Astrocyte (in vitro differentiated cells and primary cell): ENCODE results near the gene TMEM178B. TPM values are rescaled to one million over a fixed set of nuclear protein-coding genes. Genes with fewer than 3 reads are reported as not detected.

Experiments used
- DNase-seq: peaks from one replicate; pipeline ENCODE4 v3.0.0-alpha.2; 2010; ENCODE audit warnings: low read depth
- FAIRE-seq: peaks from 2 replicates; lab custom pipeline; 2011; peaks lifted over from hg19 to GRCh38; lab: Jason Lieb, UNC
- H2AFZ ChIP-seq: 2 replicates; pipeline ENCODE4 v1.6.0; 2012; ENCODE audit warnings: low read depth, low read length, inconsistent platforms
- H3K27ac ChIP-seq: 2 replicates; pipeline ENCODE4 v1.5.1; 2011; ENCODE audit warnings: low read depth, low read length, inconsistent platforms
- H3K27me3 ChIP-seq: 2 replicates; pipeline ENCODE4 v1.6.0; 2011; ENCODE audit warnings: low read length, inconsistent platforms; ENCODE audit not compliant: insufficient read depth
- H3K36me3 ChIP-seq: 2 replicates; pipeline ENCODE4 v1.5.1; 2011; ENCODE audit warnings: low read length, inconsistent platforms; ENCODE audit not compliant: insufficient read depth
- H3K4me1 ChIP-seq: 2 replicates; pipeline ENCODE4 v1.5.1; 2011; ENCODE audit warnings: low read length, inconsistent platforms; ENCODE audit not compliant: insufficient read depth
- H3K4me2 ChIP-seq: 2 replicates; pipeline ENCODE4 v1.6.0; 2012; ENCODE audit warnings: low read length, inconsistent platforms
- H3K4me3 ChIP-seq: 2 replicates; pipeline ENCODE4 v1.5.1; 2011; ENCODE audit warnings: low read depth, mild to moderate bottlenecking, low read length, inconsistent platforms; ENCODE audit not compliant: insufficient read depth
- H3K79me2 ChIP-seq: 2 replicates; pipeline ENCODE4 v1.6.0; 2012; ENCODE audit warnings: mild to moderate bottlenecking, low read length, inconsistent platforms; ENCODE audit not compliant: insufficient read depth
- H3K9ac ChIP-seq: 2 replicates; pipeline ENCODE4 v1.6.0; 2012; ENCODE audit warnings: mild to moderate bottlenecking, low read length, inconsistent platforms
- H3K9me3 ChIP-seq: 2 replicates; pipeline ENCODE4 v1.5.1; 2012; ENCODE audit warnings: low read depth, mild to moderate bottlenecking, low read length, inconsistent platforms; ENCODE audit not compliant: insufficient read depth
- H4K20me1 ChIP-seq: 2 replicates; pipeline ENCODE4 v1.6.0; 2012; ENCODE audit warnings: low read length, inconsistent platforms; ENCODE audit not compliant: insufficient read depth
- H3K27ac Mint-ChIP-seq: one replicate; pipeline ENCODE4 v1.8.0; 2021; ENCODE audit warnings: mild to moderate bottlenecking, mixed read lengths; ENCODE audit not compliant: unreplicated experiment
- H3K27me3 Mint-ChIP-seq: one replicate; pipeline ENCODE4 v1.8.0; 2021; ENCODE audit warnings: low read depth, mixed read lengths; ENCODE audit not compliant: unreplicated experiment
- H3K36me3 Mint-ChIP-seq: one replicate; pipeline ENCODE4 v1.8.0; 2021; ENCODE audit warnings: low read depth, mixed read lengths; ENCODE audit not compliant: unreplicated experiment
- H3K4me1 Mint-ChIP-seq: one replicate; pipeline ENCODE4 v1.8.0; 2021; ENCODE audit warnings: low read depth, mixed read lengths; ENCODE audit not compliant: unreplicated experiment
- H3K4me3 Mint-ChIP-seq: one replicate; pipeline ENCODE4 v1.8.0; 2021; ENCODE audit warnings: mild to moderate bottlenecking, moderate library complexity, mixed read lengths; ENCODE audit not compliant: unreplicated experiment
- H3K9me3 Mint-ChIP-seq: one replicate; pipeline ENCODE4 v1.8.0; 2021; ENCODE audit warnings: mild to moderate bottlenecking, mixed read lengths; ENCODE audit not compliant: unreplicated experiment
- CTCF ChIP-seq: IDR thresholded peaks from 2 replicates; pipeline ENCODE4 v1.5.1; 2011; ENCODE audit warnings: low read depth, mild to moderate bottlenecking, inconsistent platforms, low read length, moderate library complexity; ENCODE audit not compliant: insufficient read depth
- EZH2 ChIP-seq: IDR thresholded peaks from 2 replicates; pipeline ENCODE4 v1.6.1; 2012; ENCODE audit warnings: mild to moderate bottlenecking, low read length, inconsistent platforms; ENCODE audit not compliant: insufficient read depth
- total RNA-seq: library from RNA; stranded (reverse); gene quantifications from 2 replicates; pipeline ENCODE4 v1.2.1, GENCODE V29; 2021

TMEM178B gene
- total RNA-seq, 1 donor from 2014 or later, result 3.9 TPM

- Mint-ChIP-seq H3K4me1 (peaks cover 2% of the 10 kb centered on the region), H3K4me3 (no peak overlapping the region), H3K27ac (no peak overlapping the region), H3K27me3 (peaks cover 2% of the 10 kb centered on the region), H3K36me3 (no peaks in the 10 kb centered on the region), H3K9me3 (no peaks in the 10 kb centered on the region)
- Histone ChIP-seq H3K4me2 (no peak overlapping the region), H3K4me1 (no peaks in the 10 kb centered on the region), H3K9me3 (no peaks in the 10 kb centered on the region), H4K20me1 (no peaks in the 10 kb centered on the region), H3K4me3 (no peak overlapping the region), H3K36me3 (no peaks in the 10 kb centered on the region), H3K9ac (no peak overlapping the region), H3K27ac (no peak overlapping the region), H3K79me2 (no peaks in the 10 kb centered on the region), H3K27me3 (no peaks in the 10 kb centered on the region), H2AFZ (no peak overlapping the region)
- no peak for DNase-seq
- no peak for TF ChIP-seq CTCF
- TF ChIP-seq EZH2, result no peak
- no peak for FAIRE-seq
Observed at GRCh38 chr7:141342621-141343408, 269.0 kb downstream of the TMEM178B start.

- Histone ChIP-seq H3K9me3 (no peaks in the 10 kb centered on the region), H4K20me1 (no peaks in the 10 kb centered on the region), H3K36me3 (no peaks in the 10 kb centered on the region), H3K4me3 (no peak overlapping the region), H3K79me2 (no peaks in the 10 kb centered on the region), H3K4me2 (no peak overlapping the region), H3K27me3 (no peaks in the 10 kb centered on the region), H2AFZ (no peak overlapping the region), H3K9ac (no peak overlapping the region), H3K27ac (no peak overlapping the region), H3K4me1 (no peaks in the 10 kb centered on the region)
- H3K27me3 Mint-ChIP-seq, result no peaks in the 10 kb centered on the region
- no peak overlapping the region for H3K27ac Mint-ChIP-seq
- DNase-seq (no peak), FAIRE-seq (no peak)
- peaks cover 2% of the 10 kb centered on the region for H3K4me1 Mint-ChIP-seq
- no peak overlapping the region for H3K4me3 Mint-ChIP-seq
- no peaks in the 10 kb centered on the region for H3K36me3 Mint-ChIP-seq
- H3K9me3 Mint-ChIP-seq, result no peaks in the 10 kb centered on the region
- no peak for TF ChIP-seq CTCF
- TF ChIP-seq EZH2, result no peak
Observed at GRCh38 chr7:141344153-141344935, 270.5 kb downstream of the TMEM178B start.
